Prostate gland (tissue), 2 donors: ENCODE results near the gene NRXN3. TPM values are rescaled to one million over a fixed set of nuclear protein-coding genes. Genes with fewer than 3 reads are reported as not detected.

ENCODE experiments used
- DNase-seq: peaks from one replicate; pipeline ENCODE4 v3.0.0-alpha.2; 2019; ENCODE audit warnings: low spot score
- H3K27ac ChIP-seq, 2 donors: fragments of 200-600 bp; sonication (generic); 2 replicates each; pipeline ENCODE4 v1.5.1; 2017 to 2019
- H3K27me3 ChIP-seq: fragments of 200-600 bp; sonication (generic); replicated peaks from 2 replicates; pipeline ENCODE4 v1.5.1; 2019; ENCODE audit not compliant: insufficient read depth
- H3K36me3 ChIP-seq, 2 donors: fragments of 200-600 bp; sonication (generic); 1 replicate in 1 of 2; 2 replicates in 1 of 2; pipeline versions ENCODE4 v1.5.1 to v1.8.1; 2017 to 2019
- H3K4me1 ChIP-seq: fragments of 200-600 bp; sonication (generic); replicated peaks from 2 replicates; pipeline ENCODE4 v1.5.1; 2019
- H3K4me3 ChIP-seq, 2 donors: fragments of 200-600 bp; sonication (generic); 2 replicates each; pipeline ENCODE4 v1.5.1; 2017 to 2019
- H3K9me3 ChIP-seq: fragments of 200-600 bp; sonication (generic); 2 replicates; pipeline ENCODE4 v1.5.1; 2017
- CTCF ChIP-seq, 4 experiments: fragments of 200-600 bp in 2 of 4; fragments of 450-650 bp in 2 of 4; sonication (generic) in 2 of 4; IDR thresholded peaks; 1 replicate in 3 of 4; 2 replicates in 1 of 4; pipeline ENCODE4 v1.5.1; 2016 to 2019; ENCODE audit warnings: antibody characterized with exemption in 4 of 4, mild to moderate bottlenecking in 2 of 4, moderate library complexity in 2 of 4
- POLR2A ChIP-seq: fragments of 450-650 bp; IDR thresholded peaks from one replicate; pipeline ENCODE4 v1.6.1; 2016; ENCODE audit warnings: antibody characterized with exemption, mild to moderate bottlenecking
- POLR2AphosphoS5 ChIP-seq: sonication (generic); formaldehyde crosslinking; IDR thresholded peaks from one replicate; pipeline ENCODE4 v1.6.1; 2017; ENCODE audit warnings: antibody characterized with exemption
- WGBS: methylation state at CpG from one replicate; pipeline ENCODE4 v1.1.5; 2018; 5-methylcytosine and 5-hydroxymethylcytosine counted together
- intact Hi-C: fragments of 100-400 bp; cut with DNase I; formaldehyde crosslinking; loops from one replicate; pipeline ENCODE4 v1.14.2; 2022
- total RNA-seq, 2 donors: library from RNA; depleted of rRNA; stranded (reverse); fragments of >200 nt; gene quantifications; one replicate each; pipeline ENCODE4 v1.1.0, GENCODE V29; 2016

The NRXN3 gene
- total RNA-seq, 2 donors from 2014 or later, result 6.6 to 8.2 TPM

GRCh38 chr14:79204591-79204990 lies 1034.4 kb downstream of the NRXN3 start:
- TF ChIP-seq CTCF (IDR thresholded peaks at IDR 0.05) (no peak), POLR2AphosphoS5 (no peak), POLR2A (no peak)

GRCh38 chr14:79209418-79209817 lies 1039.2 kb downstream of the NRXN3 start:
- Histone ChIP-seq H3K4me1 (no peaks in the 10 kb centered on the region), H3K36me3 (no peaks in the 10 kb centered on the region), H3K9me3 (no peaks in the 10 kb centered on the region), H3K27ac (no peak overlapping the region), H3K4me3 (no peak overlapping the region), H3K27me3 (no peaks in the 10 kb centered on the region)
- TF ChIP-seq POLR2AphosphoS5 (no peak), POLR2A (no peak), CTCF (IDR thresholded peaks at IDR 0.05) (no peak)
- DNase-seq, result no peak
- intact Hi-C loops, result no loop called here
- WGBS, result 58% methylated on average over 2 of the region's 2 CpGs

More at GRCh38 chr14:79204591-79204990, 1034.4 kb downstream of the NRXN3 start:
- intact Hi-C loops, result no loop called here
- Histone ChIP-seq H3K4me1 (no peaks in the 10 kb centered on the region), H3K36me3 (no peaks in the 10 kb centered on the region), H3K4me3 (no peak overlapping the region), H3K27ac (no peak overlapping the region), H3K27me3 (no peaks in the 10 kb centered on the region), H3K9me3 (no peaks in the 10 kb centered on the region)
- DNase-seq, result no peak

- no peak overlapping the region for H3K4me3 ChIP-seq
- H3K36me3 ChIP-seq, result no peaks in the 10 kb centered on the region
- no peaks in the 10 kb centered on the region for H3K4me1 ChIP-seq
- H3K9me3 ChIP-seq, result no peaks in the 10 kb centered on the region
- no peak overlapping the region for H3K27ac ChIP-seq
- WGBS, result 85% methylated on average over 3 of the region's 3 CpGs
- no peak for DNase-seq
- no peak for TF ChIP-seq POLR2A
- TF ChIP-seq CTCF (IDR thresholded peaks at IDR 0.05), result no peak
- no peak for TF ChIP-seq POLR2AphosphoS5
- no peaks in the 10 kb centered on the region for H3K27me3 ChIP-seq
- intact Hi-C loops, result no loop called here
Observed at GRCh38 chr14:79225815-79226214, 1055.6 kb downstream of the NRXN3 start.

- no peak for TF ChIP-seq POLR2AphosphoS5
- TF ChIP-seq CTCF (IDR thresholded peaks at IDR 0.05), result no peak
- no peak for TF ChIP-seq POLR2A
- H3K4me3 ChIP-seq, result no peak overlapping the region
- H3K4me1 ChIP-seq, result no peaks in the 10 kb centered on the region
- no peaks in the 10 kb centered on the region for H3K27me3 ChIP-seq
- WGBS, result 65% methylated on average over 8 of the region's 8 CpGs
- DNase-seq, result no peak
- H3K9me3 ChIP-seq, result no peaks in the 10 kb centered on the region
- no peak overlapping the region for H3K27ac ChIP-seq
- H3K36me3 ChIP-seq, result no peaks in the 10 kb centered on the region
- intact Hi-C loops, result no loop called here
Observed at GRCh38 chr14:79229383-79229909, 1059.3 kb downstream of the NRXN3 start.

GRCh38 chr14:79242666-79243065 lies 1072.5 kb downstream of the NRXN3 start:
- H3K4me3 ChIP-seq, result no peak overlapping the region
- H3K27ac ChIP-seq, result no peak overlapping the region
- TF ChIP-seq POLR2AphosphoS5, result no peak
- TF ChIP-seq POLR2A, result no peak
- no peak for TF ChIP-seq CTCF (IDR thresholded peaks at IDR 0.05)
- no peaks in the 10 kb centered on the region for H3K4me1 ChIP-seq
- H3K36me3 ChIP-seq, result no peaks in the 10 kb centered on the region
- no peak for DNase-seq
- H3K9me3 ChIP-seq, result no peaks in the 10 kb centered on the region
- H3K27me3 ChIP-seq, result no peaks in the 10 kb centered on the region
- intact Hi-C loops, result loop anchor here (10.0 kb wide), 1 partner anchor 228 kb away; no protein-coding TSS in a partner anchor
